Vagina (tissue), 2 donors: Measurements from ENCODE around the gene P2RX6.

Experiments used
- CTCF ChIP-seq, 3 experiments: fragments of 450-650 bp in 2 of 3; fragments of 200-600 bp in 1 of 3; sonication (generic) in 1 of 3; IDR thresholded peaks; one replicate each; pipeline ENCODE4 v1.5.1; 2017 to 2019; ENCODE audit warnings: antibody characterized with exemption in 3 of 3, mild to moderate bottlenecking in 2 of 3, moderate library complexity in 2 of 3
- POLR2AphosphoS5 ChIP-seq, 2 donors: sonication (generic); formaldehyde crosslinking; IDR thresholded peaks; one replicate each; pipeline ENCODE4 v1.9.0; 2017; ENCODE audit warnings: antibody characterized with exemption in 2 of 2, mild to moderate bottlenecking in 2 of 2, low read depth in 1 of 2; ENCODE audit not compliant: insufficient read depth in 1 of 2

GRCh38 chr22:20983081-20983771, 31.7 kb upstream of the P2RX6 start:
- TF ChIP-seq CTCF (IDR thresholded peaks at IDR 0.05), result no peak
- no peak for TF ChIP-seq POLR2AphosphoS5 (IDR thresholded peaks at IDR 0.05; ENCODE audit: insufficient read depth in 1 of 2, low read depth in 1 of 2)
